ENCODE results near the gene WDR46.
A peak's percentile ranks its signal among the peaks of the same experiment; 100 is the strongest.

WDR46 gene, protein sequence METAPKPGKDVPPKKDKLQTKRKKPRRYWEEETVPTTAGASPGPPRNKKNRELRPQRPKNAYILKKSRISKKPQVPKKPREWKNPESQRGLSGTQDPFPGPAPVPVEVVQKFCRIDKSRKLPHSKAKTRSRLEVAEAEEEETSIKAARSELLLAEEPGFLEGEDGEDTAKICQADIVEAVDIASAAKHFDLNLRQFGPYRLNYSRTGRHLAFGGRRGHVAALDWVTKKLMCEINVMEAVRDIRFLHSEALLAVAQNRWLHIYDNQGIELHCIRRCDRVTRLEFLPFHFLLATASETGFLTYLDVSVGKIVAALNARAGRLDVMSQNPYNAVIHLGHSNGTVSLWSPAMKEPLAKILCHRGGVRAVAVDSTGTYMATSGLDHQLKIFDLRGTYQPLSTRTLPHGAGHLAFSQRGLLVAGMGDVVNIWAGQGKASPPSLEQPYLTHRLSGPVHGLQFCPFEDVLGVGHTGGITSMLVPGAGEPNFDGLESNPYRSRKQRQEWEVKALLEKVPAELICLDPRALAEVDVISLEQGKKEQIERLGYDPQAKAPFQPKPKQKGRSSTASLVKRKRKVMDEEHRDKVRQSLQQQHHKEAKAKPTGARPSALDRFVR

DNA sequence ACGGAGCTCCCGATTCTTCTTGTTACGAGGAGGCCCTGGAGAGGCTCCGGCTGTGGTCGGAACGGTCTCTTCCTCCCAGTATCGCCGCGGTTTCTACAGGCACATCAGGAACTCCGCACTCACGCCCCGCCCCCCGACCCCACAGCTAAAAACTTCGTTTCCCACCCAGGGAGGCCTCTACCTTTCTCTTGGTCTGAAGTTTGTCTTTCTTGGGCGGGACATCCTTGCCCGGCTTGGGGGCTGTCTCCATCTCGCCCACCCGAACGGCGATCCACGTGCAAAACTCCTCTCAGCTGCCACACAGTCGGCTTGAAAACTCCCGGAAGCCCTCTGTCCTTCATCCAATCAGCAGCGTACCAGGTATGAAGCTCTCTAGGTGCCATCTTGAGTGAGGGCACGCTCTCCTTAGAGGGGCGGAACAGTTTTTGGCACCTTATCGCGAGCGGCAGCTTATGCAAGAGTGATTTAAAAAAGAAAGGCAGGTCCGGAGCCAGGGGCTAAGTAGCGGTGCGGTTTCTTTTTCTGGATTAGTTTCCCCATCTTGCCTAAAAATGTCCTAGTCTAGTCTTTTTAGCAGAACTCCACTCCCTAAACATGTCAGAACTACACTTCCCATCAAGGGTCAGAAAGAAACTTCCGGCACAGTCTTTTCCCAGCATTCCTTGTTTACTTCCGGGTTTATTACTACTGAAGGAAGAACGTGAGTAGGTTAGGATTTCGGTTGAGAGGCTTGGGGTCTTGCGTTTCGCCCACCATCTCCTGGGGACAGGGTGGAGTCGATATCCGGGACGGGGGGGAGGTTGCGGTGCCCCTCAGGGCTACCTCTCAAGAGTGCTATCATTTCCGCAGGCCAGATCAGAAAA, at the start of gene WDR46, which contains the start of gene PFDN6:
TSS of gene WDR46 (minus strand) at position 319 of the 863 bp plus-strand sequence. CDS start at position 250, 69 bp downstream.
TSS of gene PFDN6 (plus strand) at position 681 of the 863 bp plus-strand sequence. CDS start 256 bp downstream, outside the sequence.
- peak; percentile 99 for DNase-seq

DNA sequence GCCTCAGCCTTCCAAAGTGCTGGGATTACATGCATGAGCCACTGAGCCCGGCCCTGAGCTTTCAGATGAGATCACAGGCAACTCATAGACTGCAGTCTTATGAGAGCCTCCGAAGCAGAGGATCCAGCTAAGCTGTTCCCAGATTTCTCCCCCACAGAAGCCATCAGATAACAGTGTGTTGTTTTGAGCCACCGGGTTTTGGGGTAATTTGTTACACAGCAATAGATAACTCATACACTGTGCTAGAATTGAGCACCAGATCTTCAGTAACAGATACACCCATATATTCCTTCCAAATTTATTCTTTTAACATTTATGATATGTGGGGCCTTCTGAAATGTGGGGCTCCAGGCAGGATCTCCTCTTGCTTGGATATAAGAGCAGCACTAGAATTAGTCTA, 47.5 kb upstream of the WDR46 start:
- DNase-seq, result no peak

DNA sequence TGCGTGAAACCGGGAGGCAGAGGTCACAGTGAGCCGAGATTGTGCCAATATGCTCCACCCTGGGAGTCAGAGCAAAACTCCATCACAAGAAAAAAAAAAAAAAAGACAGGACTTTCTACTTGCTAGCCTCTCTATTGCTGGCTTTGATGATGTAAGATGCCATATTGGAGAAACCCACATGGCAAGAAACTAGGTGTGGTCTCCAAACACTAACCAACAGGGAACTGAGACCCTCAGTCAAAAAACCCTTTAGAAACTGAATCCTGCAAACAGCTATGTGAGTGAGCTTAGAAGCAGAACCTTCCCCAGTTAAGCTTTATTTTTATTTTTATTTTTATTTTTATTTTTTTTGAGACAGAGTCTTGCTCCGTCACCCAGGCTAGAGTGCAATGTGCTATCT, 46.9 kb upstream of the WDR46 start:
- no peak for DNase-seq

DNA sequence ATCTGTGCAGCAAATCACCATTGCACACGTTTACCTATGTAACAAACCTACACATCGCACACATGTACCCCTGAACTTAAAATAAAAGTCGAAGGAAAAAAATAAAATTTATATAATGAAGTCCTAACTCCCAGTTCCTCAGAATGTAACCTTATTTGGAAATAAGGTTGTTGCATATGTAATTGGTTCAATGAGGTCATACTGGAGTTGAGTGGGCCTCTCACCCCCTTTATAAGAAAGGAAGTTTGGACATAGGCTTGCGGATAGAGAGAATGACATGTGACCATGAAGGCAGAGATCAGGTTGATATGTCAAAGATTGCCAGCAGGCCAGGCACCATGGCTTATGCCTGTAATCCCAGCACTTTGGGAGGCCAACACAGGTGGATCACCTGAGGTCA, 44.6 kb upstream of the WDR46 start:
- no peak for DNase-seq

DNA sequence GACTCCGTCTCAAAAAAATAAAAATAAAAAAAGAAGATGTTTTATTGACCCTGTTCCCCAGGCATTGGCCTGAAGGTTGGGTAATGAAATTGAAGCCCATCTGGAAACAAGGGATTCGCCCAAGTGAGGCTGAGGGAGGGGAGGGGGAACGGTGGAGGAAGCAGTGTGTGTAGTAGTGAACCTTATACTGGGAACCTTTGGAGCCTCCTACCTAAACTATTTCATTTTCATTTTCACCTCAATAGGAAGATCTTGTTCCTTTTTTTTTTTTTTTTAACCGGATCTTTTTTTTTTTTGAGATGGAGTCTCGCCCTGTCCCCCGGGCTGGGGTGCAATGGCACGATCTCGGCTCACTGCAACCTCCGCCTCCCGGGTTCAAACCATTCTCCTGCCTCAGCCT, 41.7 kb upstream of the WDR46 start:
- DNase-seq, result no peak

DNA sequence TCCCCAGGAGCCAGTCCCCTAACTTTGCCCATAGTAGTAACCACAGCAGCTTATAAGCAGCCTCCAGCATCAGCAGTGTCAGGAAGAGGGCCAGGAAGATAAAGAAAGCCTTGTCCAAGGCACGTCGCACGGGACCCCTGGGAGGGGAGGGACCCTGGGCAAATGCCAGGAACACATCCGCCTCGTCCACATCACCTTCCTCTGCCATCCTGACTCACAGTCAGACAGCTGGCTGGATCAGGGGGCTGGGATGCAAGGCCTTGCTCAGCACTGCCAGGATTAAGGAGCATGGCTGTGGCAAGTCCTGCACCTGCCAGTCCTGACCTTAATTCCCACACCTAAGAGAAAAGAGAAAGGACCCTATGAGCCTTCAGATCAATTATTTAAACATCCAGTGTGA, 40.0 kb upstream of the WDR46 start:
- DNase-seq, result no peak

DNA sequence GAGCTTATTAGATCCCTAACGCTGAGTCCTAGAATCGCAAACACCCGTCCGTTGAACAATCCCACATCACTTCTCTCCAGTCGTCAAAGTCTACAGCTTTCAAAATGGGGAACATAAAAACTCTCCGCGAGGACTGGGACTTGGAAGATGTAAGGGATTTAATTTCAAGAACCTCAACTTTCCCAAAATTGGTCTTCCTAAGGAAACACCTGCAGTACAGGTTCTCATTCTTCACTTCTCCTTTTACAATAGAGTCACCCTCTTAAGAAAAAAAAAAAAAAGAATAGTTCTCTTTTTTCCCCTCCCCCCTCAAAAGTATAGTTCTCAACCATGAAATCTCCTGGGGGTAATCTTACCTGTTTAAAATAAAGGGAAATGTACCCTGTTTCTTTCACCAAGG, 35.1 kb upstream of the WDR46 start:
- no peak for DNase-seq

DNA sequence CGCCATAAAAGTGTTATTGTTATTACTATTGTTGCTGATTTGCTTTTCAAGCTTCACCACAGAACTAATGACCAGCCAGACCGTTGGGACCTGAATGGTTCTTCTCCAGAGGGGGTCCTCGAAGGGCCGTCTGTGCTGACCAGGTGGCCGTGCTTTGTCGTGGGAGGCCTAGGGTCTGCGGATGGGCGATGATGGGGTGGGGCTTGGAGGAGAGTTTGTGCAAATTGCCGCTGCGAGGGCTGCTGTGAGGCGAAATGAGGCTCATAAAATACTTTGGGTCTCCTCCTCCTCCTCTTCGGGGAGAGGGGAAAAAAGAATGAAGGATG, 34.5 kb upstream of the WDR46 start:
- DNase-seq, result no peak

DNA sequence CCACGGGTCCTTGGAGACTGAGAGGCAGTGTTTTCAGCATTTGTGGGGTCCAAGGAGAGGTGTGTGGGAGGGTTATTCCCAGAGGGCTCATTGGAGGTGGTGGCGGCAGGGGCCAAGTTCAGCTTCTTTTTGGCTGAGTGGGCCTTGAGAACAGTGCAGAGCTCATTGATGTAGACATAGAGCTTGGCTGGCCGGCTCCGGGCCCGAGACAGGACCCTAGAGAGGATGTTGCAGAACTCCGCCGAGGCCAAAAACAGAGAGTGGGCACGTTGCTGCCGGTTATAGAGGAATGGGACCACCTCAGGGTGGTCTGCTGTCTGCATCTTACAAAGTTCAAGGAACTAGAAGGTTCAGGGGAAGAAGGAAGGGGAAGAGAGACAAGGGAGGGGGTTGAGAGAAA, 32.2 kb upstream of the WDR46 start:
- DNase-seq, result no peak

DNA sequence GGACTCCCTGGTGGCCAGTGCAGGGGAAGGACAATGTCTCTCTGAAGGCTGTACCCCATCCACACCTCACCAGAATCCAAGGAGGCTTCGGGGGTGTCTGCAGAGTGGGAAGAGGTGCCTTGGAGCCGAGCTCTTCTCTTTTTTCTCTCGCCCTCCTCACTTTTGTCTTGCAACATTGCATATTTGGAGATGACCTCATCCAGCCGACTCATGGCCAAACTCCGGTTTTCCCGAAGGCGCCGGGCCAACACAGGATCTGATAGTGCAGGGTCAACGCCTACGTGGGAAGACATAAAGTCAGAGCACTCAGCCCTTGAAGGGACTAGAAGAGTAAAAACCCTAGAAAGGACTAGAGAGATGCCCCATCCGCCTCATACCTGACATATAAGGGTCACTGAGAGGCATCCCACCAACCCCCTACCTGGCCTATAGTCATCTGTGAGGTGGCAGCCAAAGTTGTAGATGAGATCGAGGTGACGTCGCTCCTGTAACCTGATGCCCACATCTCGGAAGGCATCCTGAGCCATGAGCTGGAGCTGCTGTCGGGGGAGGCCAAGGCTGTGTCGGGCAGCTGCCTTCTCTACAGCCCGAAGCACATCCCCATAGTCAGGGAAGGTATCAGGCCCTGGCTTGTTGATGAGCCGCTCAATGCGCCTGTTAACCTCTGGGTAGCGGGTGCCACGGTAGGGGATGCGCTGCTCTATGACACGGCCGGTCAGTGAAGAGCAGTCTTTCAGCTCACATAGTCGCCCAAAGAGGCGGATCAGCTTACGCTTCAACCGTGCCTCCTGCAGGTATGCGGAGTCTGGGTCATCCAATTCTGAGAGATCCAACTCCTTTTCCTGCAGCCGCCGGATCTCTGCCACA, 31.5 kb upstream of the WDR46 start:
- no peak for DNase-seq

DNA sequence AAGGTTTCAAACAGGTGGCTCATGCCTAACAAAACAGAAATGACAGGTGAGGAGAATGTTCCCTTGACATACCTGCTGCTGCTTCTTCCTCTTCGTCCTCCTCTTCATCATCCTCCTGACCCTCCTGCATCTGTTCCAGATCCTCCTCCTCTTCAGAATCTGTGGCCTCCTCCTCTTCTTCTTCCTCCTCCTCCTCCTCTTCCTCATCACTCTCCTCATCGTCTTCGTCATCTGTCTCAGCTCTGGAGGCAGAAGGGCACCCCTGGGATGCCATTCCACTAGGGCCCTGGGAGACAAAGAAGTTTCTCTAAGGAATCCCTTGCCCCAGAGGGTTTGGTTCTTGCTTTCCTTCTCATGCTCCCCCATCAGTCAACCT, 30.9 kb upstream of the WDR46 start:
- no peak for DNase-seq

DNA sequence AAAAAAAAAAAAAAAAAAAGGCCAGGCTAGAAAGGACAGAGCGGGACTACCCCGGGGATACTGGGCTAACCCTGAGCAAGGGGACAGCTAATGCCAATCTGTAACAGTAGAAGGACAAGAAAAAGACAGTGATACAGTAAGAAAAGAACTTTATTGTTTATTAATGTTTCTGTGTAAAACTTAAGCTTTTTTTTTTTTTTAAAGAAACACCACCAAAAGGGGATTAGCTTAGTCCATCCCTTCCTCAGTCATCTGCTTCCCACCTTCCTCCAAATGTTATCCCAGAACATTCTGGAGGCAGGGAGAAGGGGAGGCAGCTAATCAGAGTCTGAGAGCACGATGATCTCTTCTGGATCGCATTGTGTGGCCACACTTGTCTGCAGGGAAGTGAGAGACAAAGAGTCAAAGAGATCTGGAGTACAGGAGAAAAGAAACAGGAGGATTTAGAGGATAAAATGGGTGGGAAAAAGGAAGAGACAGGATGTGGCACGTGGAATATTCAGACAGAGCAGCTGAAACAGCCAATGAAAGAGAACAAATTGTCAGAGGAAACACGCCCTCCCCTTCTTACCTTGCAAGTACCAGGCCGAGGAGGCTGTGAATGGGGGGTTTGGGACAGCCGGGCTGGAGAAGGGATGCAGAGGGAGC, 29.5 kb upstream of the WDR46 start:
- no peak for DNase-seq

DNA sequence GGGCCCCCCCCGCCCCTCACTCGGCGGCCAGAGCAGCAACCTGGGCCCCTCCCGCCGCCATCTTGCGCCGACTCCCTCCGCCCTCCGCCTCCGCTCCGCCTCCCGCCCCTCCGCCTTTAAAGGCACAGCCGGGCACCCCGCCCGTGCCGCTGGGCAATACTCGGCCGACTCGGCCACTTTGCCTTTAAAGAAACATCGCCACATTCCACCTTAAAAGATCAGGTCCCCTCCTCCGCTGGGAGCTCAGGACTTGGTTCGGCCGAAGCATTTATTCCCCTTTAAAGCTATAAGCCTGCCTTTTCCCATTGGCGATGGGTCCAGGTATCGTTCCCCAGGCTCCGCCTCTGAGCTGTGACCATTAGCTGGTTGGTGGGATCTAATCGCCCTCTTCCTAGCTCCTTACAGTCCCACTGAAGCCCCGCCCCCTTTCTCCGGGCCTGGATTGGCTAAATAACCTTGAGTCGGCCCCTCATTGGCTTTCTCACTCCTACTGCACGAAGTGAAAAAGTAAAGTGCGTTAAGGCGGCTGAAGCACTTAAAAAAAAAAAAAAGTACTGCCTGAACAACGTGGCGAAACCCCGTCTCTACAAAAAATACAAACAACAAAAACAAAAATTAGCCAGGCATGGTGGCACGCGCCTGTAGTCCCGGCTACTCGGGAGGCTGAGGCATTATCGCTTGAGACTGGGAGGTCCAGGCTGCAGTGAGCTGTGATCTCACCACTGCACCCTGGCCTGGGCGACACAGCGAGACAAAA, 28.8 kb upstream of the WDR46 start, which contains the start of gene ZBTB22:
TSS of gene ZBTB22 (minus strand) at position 76 of the 757 bp plus-strand sequence. CDS start 828 bp downstream, outside the sequence.
- peak; percentile 98 for DNase-seq

DNA sequence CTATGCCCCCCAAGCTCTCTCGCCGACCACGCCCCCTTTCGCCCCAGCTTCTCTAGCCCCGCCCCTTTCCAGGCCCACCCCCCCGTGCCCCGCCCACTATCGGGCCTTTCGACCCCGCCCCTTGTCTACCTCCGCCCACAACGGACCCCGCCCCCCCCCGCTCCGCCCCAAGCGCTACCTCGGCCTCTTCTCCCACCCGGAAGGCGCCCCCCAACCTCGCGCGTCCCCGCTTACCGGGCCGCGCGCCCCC, 28.3 kb upstream of the WDR46 start:
- no peak for DNase-seq

DNA sequence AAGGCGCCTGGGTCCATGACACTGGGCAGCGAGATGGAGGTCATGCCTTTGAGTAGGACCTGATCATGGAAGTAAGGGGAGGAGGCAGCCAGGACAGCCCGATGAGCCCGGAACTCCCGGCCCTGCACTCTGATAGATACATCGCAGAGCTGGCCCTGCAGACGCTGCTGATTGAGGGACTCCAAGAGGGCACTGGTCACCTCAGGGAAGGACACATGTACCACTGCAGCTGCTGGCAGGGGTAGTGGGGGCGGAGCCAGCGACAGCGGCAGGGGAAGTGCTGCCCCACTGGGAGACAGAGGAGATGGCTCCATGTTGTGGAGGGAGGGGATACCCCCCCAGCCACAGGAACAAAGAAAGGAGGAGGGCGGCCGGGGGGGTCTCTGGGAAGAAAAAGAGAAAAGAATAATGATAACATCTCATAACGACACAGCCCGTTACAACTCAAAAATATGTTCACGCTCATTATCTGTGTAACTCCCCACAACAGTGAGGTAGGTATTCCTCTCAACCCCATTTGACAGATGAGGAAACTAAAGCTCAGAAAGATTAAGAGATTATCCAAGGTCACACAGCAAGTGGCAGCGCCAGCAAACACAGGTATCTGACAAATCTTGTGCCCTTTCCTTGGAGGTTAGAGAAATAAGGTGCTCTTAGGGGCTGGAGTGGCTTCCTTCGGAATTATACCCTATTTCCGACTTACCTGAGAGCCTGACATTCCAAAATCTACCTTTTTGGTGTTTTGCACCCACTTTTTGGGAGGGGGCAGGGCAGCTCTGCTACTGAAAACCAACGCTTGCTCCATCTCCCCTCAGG, 27.8 kb upstream of the WDR46 start:
- peak; percentile 18 for DNase-seq

DNA sequence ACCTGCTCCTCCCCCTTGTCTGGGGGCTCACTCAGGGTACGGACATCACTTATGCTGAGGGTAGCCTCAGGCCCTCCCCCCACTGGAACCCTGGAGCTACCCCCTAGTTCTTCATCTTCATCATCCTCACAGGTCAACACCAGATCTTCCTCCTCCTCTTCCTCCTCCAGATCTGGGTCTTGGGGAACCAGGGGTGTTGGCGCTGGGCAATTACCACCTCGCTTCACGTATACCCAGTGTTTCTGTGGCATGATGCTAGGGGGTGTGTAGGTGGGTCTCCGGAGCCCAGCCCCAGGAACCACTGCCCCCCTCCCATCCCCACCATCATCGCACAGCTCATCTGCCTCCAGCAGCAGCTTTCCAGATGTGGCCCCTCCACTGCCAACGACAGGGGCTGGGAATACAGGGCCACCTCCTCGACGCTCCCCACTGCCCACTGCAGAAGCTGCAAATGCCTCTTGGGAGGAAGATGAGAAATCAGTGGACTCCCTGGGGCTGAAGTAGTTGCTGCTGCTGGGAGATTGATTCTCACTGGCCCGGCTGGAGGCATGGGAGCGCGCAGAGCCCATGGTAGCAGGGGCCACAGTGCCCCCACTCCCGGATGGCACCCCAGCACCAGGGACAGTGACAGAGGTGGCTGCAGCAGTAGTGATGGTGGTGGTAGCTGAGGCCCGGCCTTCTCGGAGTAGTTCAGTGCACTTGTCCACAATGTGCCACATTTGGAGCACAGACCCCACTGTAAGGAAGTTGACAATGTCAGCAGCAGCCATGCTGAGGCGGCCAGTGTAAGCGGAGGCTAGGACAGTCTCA, 27.0 kb upstream of the WDR46 start:
- no peak for DNase-seq

DNA sequence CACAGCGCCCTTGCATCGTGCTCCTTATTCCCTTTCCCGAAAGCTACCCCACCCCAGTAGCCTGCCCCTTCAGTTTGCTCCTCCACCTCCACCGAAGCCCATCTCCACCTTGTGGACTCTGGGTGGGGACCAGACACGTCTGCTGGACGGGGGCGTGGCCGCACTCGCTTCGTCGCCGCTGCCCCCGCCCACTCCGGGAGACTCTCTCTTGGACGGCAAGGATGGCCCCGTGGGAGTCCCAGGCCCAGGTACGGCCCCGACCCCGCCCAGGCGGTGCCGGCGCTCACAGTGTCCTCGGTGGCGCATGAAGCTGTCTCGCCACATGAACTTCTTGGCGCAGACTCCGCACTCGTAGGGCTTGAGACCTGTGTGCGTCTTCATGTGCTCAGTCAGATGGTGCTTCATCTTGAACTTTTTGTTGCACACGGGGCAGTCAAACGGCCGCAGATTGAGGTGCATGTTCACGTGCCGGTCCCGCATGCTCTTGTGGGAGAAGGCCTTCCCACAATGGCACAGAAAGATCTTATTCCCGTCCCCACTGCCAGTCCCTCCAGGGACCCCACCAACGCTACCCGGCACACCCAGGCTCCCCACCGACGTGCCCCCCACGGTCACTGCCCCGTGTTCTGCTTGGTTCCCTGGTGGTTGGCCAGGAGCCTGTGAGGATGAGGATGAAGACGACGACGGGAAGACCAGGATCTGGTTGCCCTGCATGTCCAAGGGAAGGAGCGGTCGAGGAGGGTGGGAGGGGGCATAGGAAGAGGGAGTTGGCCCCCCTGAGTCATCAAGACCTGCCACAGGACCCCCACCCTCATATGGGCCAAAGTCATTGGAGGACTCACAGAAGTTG, 26.1 kb upstream of the WDR46 start:
- peak; percentile 20 for DNase-seq

DNA sequence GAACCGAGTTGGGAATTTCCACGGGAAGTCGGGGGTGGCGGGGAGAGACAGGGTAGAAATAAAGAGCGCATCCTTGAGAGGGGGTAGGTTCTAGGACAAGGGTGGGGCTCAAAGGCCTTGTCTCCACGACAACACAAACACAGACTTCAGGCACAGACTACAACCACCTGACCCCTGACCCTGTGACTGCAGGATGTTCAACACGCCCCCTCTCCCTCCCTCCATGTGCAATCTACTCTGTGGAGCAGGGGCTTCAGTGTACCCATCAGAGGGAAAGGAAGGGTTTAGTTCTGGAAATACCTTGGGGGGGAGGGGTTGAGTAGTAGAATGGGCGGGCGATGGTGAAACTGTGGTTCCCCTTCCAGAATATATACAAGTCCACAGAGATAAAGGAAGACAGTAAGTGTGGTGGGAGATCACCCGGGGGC, 25.5 kb upstream of the WDR46 start:
- DNase-seq, result peak; percentile 40

Measured in retina (tissue), 1 donor.